NCI-H1694 treated with DMSO at 0.1 percent for 48 hours (cell line): ENCODE data around the gene MRPL39.

Experiments
- DNase-seq: peaks from one replicate; lab custom pipeline; 2025; lab: John Stamatoyannopoulos, UW

The MRPL39 gene

DNA sequence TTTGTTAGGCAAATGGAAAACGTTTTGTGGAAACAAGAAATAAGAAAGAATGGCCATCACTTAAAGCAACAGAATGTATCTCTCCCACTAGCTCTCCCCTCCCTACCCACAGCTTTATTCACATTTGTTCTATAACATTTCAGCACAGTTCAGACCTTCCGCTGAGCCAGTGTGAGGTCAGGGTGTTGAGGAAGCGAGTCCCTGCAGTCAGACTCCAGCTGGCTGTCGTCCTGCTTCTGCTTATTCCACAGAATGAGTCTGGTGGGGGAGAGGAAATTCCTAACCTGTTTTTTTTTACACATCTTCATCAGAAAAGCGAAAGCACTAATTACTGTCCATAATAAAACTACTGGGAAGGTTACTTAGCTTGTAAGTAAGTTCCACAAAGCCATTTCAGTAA is 39.0 kb downstream of the MRPL39 start:
- no peak for DNase-seq

DNA sequence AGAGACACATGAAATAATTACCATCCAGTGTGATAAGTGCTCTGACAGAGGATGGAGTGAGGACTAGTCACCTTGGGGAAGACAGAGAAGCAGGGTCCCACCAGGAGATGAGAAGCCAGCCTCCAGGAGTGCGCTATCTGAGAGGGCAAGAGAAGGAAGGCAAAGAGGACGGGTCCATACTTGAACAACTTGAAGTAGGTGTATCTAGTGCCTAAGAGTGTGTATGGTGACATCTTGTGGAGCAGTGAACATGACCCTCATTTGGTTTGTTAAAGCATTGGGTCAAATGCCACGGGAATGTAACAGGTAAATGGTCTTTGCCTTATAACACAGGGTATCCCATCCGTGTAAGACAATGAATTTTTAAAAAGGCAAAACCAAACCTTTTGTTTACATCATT is 39.8 kb downstream of the MRPL39 start:
- DNase-seq = no peak

DNA sequence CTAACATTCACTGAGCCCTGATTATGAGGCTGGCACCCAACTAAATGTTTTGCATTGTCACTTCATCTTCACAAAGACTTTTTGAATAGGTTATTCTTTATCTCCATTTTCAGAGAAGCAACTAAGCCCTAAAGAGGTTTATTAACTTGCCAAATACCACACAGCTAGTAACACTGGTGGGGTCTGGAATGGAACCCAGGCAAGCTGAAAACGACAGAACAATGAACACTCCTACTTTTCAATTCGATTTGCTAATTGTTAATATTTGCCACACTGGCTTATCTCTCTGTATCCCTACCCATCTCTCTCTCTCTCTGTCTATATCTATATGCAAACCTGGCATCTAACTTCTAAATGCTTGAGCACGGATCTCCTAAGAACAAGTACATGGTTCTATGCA is 40.6 kb downstream of the MRPL39 start:
- DNase-seq = no peak

DNA sequence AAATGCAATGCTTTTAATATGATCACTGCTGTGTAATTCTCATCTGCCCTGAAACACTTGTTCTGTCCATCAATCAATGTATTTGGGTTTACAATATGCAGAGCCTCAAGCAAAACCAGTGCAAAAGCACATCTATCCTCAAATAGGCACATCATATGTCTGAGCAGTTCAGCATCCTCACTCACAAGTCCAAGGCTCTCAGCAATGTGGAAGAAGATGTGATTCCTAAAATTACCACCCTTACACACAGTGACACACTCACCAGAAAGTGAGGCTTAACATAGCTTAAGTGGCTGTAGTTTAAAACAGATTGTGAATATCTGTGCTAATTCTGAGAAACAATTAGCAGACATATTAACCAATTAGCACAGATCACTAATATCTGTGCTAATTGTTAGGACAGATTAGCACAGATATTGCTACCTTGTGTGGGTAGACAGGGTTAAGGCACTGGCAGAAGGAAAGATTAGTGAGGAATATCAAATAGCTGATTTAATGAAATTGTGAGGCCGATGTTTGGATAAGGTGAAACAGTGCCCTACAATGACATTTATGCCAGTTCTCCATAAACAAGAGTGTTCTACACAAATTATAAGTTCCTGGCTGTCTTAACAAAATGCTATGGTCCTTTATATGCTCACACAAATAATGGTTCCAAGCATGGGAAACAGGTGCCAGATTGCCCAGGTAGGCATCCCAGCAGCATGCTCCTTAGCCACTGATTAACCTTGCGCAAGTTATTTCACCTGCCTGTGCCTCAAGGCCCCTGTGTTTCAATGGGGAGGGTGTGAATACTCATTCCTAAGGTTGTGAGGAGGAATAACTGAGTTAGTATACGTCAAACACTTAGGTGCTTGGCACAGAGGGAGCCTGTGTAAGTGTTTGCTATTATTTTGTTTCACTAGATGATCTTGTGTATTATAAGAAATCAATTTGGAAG is 41.7 kb downstream of the MRPL39 start:
- DNase-seq = no peak

DNA sequence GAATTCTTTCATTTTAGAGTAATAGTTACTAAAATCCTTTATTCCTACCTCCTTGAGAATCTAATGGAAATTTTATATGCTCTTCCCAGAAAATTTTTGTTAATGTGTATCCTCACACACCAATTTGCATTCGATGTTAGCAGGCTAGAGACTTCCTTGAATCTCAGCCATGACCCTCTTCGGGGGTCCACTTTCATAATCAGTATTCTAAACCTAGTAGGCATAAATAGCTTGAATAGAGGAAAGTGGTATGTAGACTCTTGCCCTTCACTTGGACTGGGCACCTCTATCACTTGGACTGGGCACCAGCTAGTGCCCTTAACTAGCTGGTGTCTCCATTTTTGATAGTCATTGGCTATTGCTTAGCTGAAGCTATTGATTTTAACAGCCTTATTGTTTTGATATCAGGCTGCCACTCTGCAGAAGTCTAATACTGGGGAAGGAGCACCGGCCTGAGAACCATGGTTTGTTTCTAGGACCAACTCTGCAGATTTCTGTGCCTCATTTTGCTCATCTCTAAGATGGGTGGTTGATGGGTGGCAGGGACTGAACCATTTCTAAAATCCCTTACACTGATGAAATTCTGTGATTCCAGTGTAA is 42.8 kb downstream of the MRPL39 start:
- DNase-seq = no peak

DNA sequence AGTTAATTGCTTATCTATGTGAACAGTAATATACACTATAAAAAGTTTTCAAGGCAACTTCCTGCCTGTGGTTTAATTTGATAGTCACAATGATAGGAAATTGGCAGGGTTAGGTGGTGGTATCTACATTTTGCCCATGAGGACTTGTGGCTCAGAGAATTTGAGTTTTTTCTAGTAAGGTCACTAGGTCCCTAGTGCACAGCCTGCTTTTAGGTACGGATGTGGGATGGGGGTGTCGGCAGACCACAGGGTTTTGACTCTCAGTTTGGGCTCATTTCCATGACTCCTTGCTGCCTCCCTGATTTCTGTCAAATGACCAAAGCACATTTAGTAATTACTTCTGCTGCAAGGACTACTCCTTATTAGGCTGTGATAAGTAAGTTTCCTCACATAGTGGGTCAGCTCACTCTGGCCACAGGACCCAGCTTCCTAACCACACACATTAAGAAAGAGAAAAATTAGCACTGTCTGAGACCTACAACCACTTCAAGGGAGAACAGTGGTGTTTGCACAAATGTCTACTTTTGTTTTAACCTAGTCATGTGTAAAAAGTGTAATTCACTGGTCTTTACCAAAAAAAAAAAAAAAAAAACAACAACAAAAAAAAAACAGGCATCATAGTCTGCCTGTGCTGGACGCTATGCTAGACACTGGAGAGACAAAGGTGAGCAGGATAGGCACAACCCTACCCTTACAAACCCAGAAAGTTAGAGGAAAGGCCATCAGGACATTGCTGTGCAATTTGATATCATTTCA is 43.7 kb downstream of the MRPL39 start:
- DNase-seq = no peak

DNA sequence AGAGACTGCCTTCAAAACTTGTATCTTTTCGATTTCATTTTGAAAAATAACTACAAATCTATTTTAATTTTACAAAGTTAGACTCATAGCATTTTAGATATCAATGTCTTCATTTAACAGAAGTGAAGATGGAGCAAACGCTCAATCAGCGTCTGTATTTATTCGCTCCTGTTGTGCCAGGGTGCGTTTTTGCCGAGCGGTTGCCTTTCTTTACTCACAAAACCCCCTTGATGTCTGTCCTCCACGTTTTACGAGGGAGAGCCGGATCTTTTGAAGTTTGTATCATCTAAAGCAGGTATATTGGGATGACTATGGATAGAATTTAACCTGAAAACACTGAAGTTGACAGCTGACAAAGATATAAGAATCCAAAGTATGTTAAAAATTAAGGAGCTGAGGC is 44.6 kb downstream of the MRPL39 start:
- DNase-seq = no peak

DNA sequence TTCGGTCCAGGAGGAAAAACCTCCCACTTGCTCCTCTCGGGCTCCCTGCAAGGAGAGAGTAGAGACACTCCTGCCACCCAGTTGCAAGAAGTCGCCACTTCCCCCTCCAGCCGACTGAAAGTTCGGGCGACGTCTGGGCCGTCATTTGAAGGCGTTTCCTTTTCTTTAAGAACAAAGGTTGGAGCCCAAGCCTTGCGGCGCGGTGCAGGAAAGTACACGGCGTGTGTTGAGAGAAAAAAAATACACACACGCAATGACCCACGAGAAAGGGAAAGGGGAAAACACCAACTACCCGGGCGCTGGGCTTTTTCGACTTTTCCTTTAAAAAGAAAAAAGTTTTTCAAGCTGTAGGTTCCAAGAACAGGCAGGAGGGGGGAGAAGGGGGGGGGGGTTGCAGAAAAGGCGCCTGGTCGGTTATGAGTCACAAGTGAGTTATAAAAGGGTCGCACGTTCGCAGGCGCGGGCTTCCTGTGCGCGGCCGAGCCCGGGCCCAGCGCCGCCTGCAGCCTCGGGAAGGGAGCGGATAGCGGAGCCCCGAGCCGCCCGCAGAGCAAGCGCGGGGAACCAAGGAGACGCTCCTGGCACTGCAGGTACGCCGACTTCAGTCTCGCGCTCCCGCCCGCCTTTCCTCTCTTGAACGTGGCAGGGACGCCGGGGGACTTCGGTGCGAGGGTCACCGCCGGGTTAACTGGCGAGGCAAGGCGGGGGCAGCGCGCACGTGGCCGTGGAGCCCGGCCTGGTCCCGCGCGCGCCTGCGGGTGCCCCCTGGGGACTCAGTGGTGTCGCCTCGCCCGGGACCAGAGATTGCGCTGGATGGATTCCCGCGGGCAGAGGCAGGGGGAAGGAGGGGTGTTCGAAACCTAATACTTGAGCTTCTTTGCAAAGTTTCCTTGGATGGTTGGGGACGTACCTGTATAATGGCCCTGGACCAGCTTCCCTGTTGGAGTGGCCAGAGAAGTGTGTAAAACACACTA is 45.3 kb downstream of the MRPL39 start:
- DNase-seq = no peak

DNA sequence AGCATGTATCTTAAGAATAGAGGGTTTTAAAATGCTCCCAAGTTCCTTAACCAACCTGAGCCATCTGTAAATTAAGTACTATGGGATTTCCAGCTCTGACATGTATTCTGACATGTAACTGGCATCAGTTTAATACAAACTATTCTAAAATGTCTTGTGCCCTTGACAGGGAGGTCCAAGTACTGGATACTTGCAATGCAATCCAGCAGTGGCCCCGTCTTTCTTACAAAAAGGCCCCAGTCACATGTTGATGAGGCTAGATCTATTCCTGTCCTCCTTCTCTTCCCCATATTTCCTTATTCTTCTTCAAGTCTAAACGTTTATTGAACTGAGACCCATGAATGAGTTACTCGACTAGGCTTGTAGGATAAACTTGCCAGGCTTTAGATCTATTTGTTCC is 46.4 kb downstream of the MRPL39 start:
- no peak for DNase-seq

DNA sequence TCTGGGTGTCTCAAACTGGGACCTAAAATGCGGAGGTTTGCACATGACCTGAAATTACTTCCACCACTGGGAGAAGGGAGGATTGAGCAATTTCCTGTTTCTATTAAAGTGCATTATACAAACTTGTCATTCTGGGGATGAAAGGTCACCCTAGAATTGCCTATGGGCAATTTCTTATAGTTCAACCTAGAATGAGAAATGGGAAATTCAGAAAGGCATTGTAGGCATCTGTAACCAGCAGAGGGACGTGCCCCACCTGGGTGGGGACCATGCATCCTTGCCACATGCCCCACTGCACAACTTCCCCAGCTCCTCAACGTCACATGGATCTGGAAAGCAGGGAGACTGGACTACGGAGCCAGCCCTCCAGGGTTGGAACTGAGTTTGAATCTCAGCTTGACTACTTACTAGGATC is 47.0 kb downstream of the MRPL39 start:
- no peak for DNase-seq

DNA sequence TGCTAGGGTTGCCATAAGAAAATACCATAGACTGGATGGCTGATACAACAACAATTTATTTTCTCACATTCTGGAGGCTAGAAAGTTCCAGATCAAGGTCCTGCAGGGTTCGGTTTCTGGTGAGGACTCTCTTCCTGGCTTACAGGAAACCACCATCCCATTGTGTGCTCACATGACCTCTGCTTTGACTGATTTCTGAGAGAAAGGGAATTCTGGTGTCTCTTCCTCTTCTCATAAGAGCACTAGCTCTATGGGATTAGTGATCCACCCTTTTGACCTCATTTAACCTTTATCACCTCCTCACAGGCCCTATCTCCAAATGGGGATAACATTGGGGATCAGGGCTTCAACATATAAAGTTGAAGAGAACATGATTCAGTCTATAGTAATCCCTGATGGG is 47.5 kb downstream of the MRPL39 start:
- no peak for DNase-seq

DNA sequence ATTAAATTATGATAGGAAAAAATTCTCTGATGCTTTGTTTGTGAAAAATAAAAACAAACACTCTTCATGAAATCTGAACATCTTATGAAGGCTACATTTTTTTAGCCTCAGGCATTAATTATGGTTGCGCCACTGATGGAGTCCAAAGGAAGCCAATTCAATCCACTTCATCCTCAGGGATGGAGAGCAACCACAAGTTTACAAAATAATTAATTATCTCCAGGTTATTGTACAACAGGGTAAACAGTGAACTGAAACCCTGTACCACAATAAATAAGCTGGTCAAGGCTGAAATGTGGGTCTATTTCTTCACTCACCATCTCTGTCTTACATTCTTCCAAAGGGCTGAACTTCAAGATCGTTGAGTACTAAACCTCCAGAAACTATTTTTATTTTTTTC is 49.2 kb downstream of the MRPL39 start:
- no peak for DNase-seq

DNA sequence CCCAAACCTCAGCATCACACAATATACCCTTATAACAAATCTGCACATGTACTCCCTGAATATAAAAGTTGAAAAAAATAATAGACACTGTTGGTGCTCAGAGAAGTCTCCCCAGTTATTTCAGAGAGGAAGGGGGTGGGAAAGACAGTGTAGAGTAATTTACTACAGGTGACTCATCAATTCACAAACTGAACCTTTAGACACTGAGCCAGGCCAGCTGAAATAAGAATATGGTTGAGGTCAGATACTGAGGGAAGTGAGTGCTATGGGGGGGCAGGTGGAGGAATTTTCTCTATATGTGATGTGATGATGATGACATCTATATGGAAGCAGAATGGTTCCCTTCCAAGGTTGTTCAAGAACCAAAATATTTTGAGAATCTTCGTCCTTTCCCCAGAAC is 50.1 kb downstream of the MRPL39 start:
- DNase-seq = no peak

DNA sequence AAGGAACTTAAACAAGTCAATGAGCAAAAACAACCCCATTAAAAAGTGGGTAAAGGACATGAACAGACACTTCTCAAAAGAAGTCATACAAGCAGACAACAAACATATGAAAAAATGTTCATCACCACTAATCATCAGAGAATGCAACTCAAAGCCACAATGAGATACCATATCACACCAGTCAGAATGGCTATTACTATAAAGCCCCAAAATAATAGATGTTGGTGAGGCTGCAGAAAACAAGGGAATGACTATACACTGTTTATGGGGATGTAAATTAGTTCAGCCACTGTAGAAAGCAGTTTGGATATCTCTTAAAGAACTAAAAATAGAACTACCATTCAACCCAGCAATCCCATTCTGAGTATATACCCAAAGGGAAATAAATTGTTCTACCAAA is 51.2 kb downstream of the MRPL39 start:
- no peak for DNase-seq

DNA sequence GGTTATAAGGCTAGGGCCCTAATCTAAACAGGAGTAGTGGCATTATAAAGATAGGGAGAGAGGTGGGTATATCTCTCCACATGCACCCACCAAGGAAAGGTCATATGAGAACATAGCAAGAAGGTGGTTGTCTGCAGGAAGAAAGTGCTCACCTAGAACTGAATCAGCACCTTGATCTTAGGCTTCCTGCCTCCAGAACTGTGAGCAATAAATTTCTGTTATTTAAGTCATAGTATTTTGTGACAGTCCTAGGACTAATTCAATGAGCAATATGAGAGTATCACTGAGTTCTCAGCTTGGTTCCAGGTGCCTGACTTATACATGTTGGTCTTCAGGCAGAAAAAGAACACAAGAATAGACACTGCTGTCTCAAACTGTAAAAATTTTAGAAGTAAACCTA is 51.8 kb downstream of the MRPL39 start:
- no peak for DNase-seq

DNA sequence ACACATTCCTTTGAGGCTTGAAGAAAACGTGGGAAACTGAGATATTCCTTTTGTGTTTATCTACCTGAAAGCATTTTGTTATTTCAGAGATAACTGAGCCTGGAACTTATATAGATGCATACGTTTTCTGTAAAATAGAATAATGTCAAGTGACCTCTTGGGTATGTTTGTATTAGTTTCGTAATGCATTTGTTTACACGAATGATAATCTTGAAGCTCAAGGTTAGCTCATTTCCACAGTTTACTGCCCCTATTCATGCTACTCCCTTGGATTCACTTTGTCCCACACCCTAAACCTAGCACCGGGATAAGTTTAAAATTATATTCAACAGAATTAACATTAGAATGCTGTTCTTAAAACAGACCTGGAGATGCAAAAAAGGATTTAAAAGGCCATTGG is 54.4 kb downstream of the MRPL39 start:
- no peak for DNase-seq

DNA sequence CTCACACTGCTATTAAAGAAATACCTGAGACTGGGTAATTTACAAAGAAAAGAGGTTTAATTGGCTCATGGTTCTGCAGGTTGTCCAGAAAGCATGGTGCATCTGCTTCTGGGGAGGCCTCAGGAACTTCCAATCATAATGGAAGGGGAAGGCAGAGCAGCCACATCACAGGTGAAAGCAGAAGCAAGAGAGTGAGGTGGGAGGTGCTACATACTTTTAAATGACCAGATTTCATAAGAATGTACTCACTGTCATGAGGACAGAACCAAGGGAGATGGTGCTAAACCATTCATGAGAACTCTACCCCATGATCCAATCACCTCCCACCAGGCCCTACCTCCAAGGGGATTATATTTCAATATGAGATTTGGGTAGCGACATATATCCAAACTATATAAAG is 55.7 kb downstream of the MRPL39 start:
- no peak for DNase-seq

DNA sequence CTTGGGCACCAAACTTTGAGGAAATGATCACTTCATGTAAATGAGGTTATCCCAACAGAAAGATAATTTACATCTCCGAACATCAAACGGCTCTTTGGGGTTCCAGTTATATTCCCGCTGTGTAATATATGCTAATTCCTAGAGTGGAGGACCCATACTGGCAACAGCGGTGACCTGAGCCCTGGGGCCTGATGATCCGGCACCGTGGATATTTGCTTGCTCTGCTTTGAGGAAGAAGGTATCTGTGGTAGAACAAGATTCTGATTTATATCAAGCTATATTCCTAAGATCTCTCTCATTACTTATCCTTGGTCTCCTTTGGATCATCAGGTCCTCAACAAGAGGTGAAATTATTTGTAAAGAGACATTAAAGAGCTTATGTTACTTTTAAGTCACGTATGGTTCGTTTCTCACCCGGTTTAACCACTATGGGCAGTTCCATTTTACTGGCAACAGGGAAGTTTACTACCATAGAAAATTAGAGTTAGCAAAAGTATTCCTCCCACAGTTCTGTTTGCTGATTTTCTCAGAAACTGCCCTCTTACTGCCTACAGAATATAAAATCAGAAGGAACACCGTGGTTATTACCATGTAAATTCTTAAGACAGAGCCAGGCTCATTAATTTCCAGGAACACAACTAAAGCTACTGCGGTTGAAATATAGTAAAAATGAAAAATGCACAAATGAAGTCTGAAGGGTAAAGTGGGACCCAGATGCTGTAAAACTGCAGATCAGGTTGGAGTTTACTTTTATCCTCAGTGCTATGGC is 56.7 kb downstream of the MRPL39 start:
- no peak for DNase-seq

DNA sequence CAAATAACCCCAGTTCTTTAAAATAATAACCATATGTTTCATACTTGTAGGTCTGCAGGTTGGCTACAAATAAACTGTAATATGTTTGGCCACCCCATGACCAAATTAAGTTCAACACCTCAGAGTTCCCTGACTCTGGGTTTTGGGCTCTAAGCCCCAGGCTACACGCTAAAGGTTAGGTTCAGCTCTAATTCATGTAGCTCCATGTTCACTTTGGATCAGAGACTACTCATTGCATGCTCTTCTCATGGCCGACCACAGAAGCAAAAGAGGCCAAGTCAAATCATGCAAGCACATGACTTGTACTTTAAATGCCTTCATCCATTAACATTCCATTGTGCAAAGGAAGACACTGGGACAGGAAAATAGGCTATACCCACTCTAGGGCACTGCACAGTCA is 66.2 kb downstream of the MRPL39 start:
- no peak for DNase-seq

DNA sequence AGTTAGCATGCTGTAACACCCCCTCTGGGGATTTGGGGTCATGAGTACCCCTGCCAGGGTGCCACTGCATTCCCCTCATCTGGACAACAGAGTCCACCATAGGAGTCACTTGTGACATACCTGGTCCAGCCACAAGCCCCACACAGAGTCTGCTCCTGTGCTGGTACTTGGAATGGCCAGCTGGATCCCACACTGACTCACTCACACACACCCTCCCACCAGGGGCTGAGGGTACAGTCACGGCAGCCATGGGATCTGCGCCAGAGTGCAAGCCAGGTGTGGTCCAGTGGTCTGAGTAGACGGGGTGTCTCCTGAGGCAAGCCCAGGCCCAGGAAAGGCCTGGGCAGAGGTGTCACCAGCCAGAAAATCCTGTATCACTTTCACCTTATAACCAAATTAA is 67.7 kb downstream of the MRPL39 start:
- DNase-seq = no peak

DNA sequence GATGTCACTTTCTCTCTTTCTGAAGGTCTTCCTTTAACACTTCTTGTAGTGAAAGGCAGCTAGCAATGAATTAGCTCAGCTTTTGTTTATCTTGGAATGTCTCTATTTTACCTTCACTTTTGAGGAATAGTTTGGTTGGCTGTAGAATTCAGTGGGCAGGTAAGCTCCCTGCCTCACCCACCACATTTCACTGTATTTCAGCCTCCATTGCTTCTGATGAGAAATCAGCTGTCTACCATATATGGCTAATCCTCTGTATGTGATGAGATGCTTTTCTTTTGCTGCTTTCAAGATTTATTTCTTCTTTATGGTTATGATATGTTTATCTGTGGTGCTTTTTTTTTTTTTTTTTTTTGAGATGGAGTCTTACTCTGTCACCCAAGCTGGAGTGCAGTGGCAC is 70.1 kb downstream of the MRPL39 start:
- DNase-seq = no peak
